IMR-90 (cell line): Measurements from ENCODE around the gene TAS1R1. TPM values are rescaled to one million over a fixed set of nuclear protein-coding genes. Genes with fewer than 3 reads are reported as not detected.

Experiments
- ATAC-seq: fragments of 200-7000 bp; cut with Tn5 transposase; 2 replicates; pipeline ENCODE4 v1.9.1; 2020; ENCODE audit warnings: low read depth, mild to moderate bottlenecking, moderate library complexity
- BruUV-seq: library from RNA; stranded (reverse); fragments of 400-500 nt; replicated peaks from 2 replicates; lab custom pipeline; 2021; lab: Mats Ljungman, UMichigan
- CTCF ChIA-PET: fragments of 300-600 bp; formaldehyde crosslinking; extraction: SDS; loops from one replicate; lab custom pipeline; 2021; ENCODE audit warnings: antibody characterized with exemption; lab: Yijun Ruan, JAX
- POLR2A ChIA-PET: fragments of 300-600 bp; sonication (Branson Sonifier 250); formaldehyde crosslinking; loops from one replicate; lab custom pipeline; 2022; ENCODE audit warnings: antibody characterized with exemption; ENCODE audit not compliant: unreplicated experiment; lab: Charles Lee
- DNase-seq: peaks from one replicate; pipeline ENCODE4 v3.0.0; 2013
- H2AFZ ChIP-seq: replicated peaks from 2 replicates; pipeline ENCODE3; 2013; ENCODE audit warnings: low read length, mild to moderate bottlenecking; ENCODE audit not compliant: poor library complexity
- H2AK5ac ChIP-seq: 2 replicates; pipeline ENCODE4 v1.6.1; 2013; ENCODE audit warnings: low read depth, low read length, inconsistent platforms
- H2AK9ac ChIP-seq: replicated peaks from 2 replicates; pipeline ENCODE3; 2013; ENCODE audit warnings: mild to moderate bottlenecking, low read depth, low read length, moderate library complexity; ENCODE audit not compliant: poor library complexity
- H2BK120ac ChIP-seq: 2 replicates; pipeline ENCODE4 v1.6.1; 2013; ENCODE audit warnings: low read depth, low read length, inconsistent platforms
- H2BK15ac ChIP-seq: 3 replicates; pipeline ENCODE4 v1.6.1; 2013; ENCODE audit warnings: low read depth, low read length, inconsistent platforms
- H2BK20ac ChIP-seq: 2 replicates; pipeline ENCODE4 v1.6.1; 2013; ENCODE audit warnings: low read depth, mild to moderate bottlenecking, inconsistent platforms, low read length, moderate library complexity
- H2BK5ac ChIP-seq: 2 replicates; pipeline ENCODE4 v1.6.1; 2013; ENCODE audit warnings: mild to moderate bottlenecking, low read depth, low read length, inconsistent platforms; ENCODE audit not compliant: poor library complexity, severe bottlenecking
- H3K14ac ChIP-seq: replicated peaks from 2 replicates; pipeline ENCODE4 v1.6.1; 2013; ENCODE audit warnings: low read depth, low read length, inconsistent platforms
- H3K18ac ChIP-seq: 2 replicates; pipeline ENCODE4 v1.6.1; 2013; ENCODE audit warnings: low read depth, low read length, control low read depth
- H3K23ac ChIP-seq: 2 replicates; pipeline ENCODE4 v1.6.1; 2013; ENCODE audit warnings: low read depth, low read length, inconsistent platforms
- H3K27ac ChIP-seq: 2 replicates; pipeline ENCODE4 v1.5.1; 2013; ENCODE audit warnings: mild to moderate bottlenecking, control low read depth, low read length; ENCODE audit not compliant: insufficient read depth
- H3K27me3 ChIP-seq: 2 replicates; pipeline ENCODE4 v1.6.1; 2013; ENCODE audit warnings: low read length; ENCODE audit not compliant: control insufficient read depth, insufficient read depth
- H3K36me3 ChIP-seq: 2 replicates; pipeline ENCODE4 v1.6.1; 2013; ENCODE audit warnings: low read length, mixed read lengths; ENCODE audit not compliant: control insufficient read depth, insufficient read depth
- H3K4ac ChIP-seq: 2 replicates; pipeline ENCODE4 v1.6.1; 2013; ENCODE audit warnings: low read depth, low read length, inconsistent platforms
- H3K4me1 ChIP-seq: 2 replicates; pipeline ENCODE4 v1.6.1; 2013; ENCODE audit warnings: low read length, mixed read lengths; ENCODE audit not compliant: control insufficient read depth, insufficient read depth
- H3K4me2 ChIP-seq: 2 replicates; pipeline ENCODE4 v1.6.1; 2013; ENCODE audit warnings: low read depth, mild to moderate bottlenecking, control low read depth, low read length, moderate library complexity
- H3K4me3 ChIP-seq: 2 replicates; pipeline ENCODE4 v1.5.1; 2013; ENCODE audit warnings: low read depth, mild to moderate bottlenecking, control low read depth, low read length, moderate library complexity; ENCODE audit not compliant: insufficient read depth
- H3K56ac ChIP-seq: 2 replicates; pipeline ENCODE4 v1.6.1; 2013; ENCODE audit warnings: low read length, inconsistent platforms; ENCODE audit not compliant: insufficient read depth; ENCODE audit errors: extremely low read depth
- H3K79me1 ChIP-seq, 2 experiments: 2 replicates each; pipeline ENCODE4 v1.6.1; 2013; ENCODE audit warnings: low read length in 2 of 2, inconsistent platforms in 1 of 2, low read depth in 1 of 2
- H3K9ac ChIP-seq: 2 replicates; pipeline ENCODE4 v1.6.1; 2013; ENCODE audit warnings: low read depth, low read length, control low read depth
- H3K9me1 ChIP-seq: 2 replicates; pipeline ENCODE4 v1.6.1; 2013; ENCODE audit warnings: low read length, inconsistent platforms; ENCODE audit not compliant: insufficient read depth
- H3K9me3 ChIP-seq: 2 replicates; pipeline ENCODE4 v1.6.1; 2013; ENCODE audit warnings: low read length; ENCODE audit not compliant: control insufficient read depth, insufficient read depth
- H4K20me1 ChIP-seq: 2 replicates; pipeline ENCODE4 v1.6.1; 2013; ENCODE audit warnings: low read length, inconsistent platforms; ENCODE audit not compliant: insufficient read depth
- H4K5ac ChIP-seq: 2 replicates; pipeline ENCODE4 v1.6.1; 2013; ENCODE audit warnings: mild to moderate bottlenecking, low read depth, low read length, control low read depth
- H4K8ac ChIP-seq, 2 experiments: 2 replicates each; pipeline ENCODE4 v1.6.1; 2013; ENCODE audit warnings: low read depth in 2 of 2, low read length in 2 of 2, control low read depth in 1 of 2, inconsistent platforms in 1 of 2
- H4K91ac ChIP-seq: 2 replicates; pipeline ENCODE4 v1.6.1; 2013; ENCODE audit warnings: low read depth, low read length, inconsistent platforms; ENCODE audit not compliant: insufficient read depth
- CHD1 ChIP-seq: IDR thresholded peaks from 2 replicates; pipeline ENCODE4 v1.6.1; 2012; ENCODE audit warnings: low read depth, low read length, improper control_type of control experiment
- MAZ ChIP-seq: IDR thresholded peaks from 2 replicates; pipeline ENCODE4 v1.6.1; 2012; ENCODE audit warnings: low read depth, mild to moderate bottlenecking, low read length, improper control_type of control experiment, moderate library complexity, borderline replicate concordance
- NFE2L2 ChIP-seq: fragments of 150-350 bp; IDR thresholded peaks from 2 replicates; pipeline ENCODE4 v1.6.1; 2016; ENCODE audit warnings: low read depth, mild to moderate bottlenecking, low read length
- POLR2A ChIP-seq: IDR thresholded peaks from 2 replicates; pipeline ENCODE4 v1.6.1; 2012; ENCODE audit warnings: mild to moderate bottlenecking, low read depth, low read length
- RAD21 ChIP-seq: IDR thresholded peaks from 2 replicates; pipeline ENCODE4 v1.6.1; 2012; ENCODE audit warnings: low read length, improper control_type of control experiment
- RCOR1 ChIP-seq: IDR thresholded peaks from 2 replicates; pipeline ENCODE4 v1.6.1; 2012; ENCODE audit warnings: mild to moderate bottlenecking, low read length, improper control_type of control experiment; ENCODE audit not compliant: insufficient replicate concordance
- RFX5 ChIP-seq: IDR thresholded peaks from 2 replicates; pipeline ENCODE4 v1.8.0; 2012; ENCODE audit warnings: low read depth, mild to moderate bottlenecking, low read length, moderate library complexity
- WGBS, 2 experiments: methylation state at CpG; one replicate each; pipeline versions ENCODE4 v1.1.5 to v1.1.7; 2013; ENCODE audit warnings: missing lambda C conversion rate in 2 of 2; ENCODE audit not compliant: insufficient read length in 1 of 2; ENCODE audit errors: extremely low coverage in 2 of 2; 5-methylcytosine and 5-hydroxymethylcytosine counted together
- dilution Hi-C: fragments of 300-500 bp; cut with HindIII; formaldehyde crosslinking; loops from one replicate; pipeline ENCODE4 v1.14.3; 2018; ENCODE audit warnings: low sequenced_read_pairs; ENCODE audit not compliant: unreplicated experiment
- in situ Hi-C: fragments of 300-500 bp; cut with MboI; formaldehyde crosslinking; loops from 3 replicates; pipeline ENCODE4 v1.14.3; 2019; ENCODE audit warnings: low sequenced_read_pairs, inconsistent platforms, mixed read lengths
- intact Hi-C: fragments of 100-400 bp; cut with micrococcal nuclease; formaldehyde crosslinking; loops from 2 replicates; pipeline ENCODE4 v1.10.0; 2022
- polyA plus RNA-seq, 3 experiments: library from polyadenylated mRNA; depleted of rRNA; stranded (reverse); fragments of >200 nt; gene quantifications; 2 replicates each; pipeline ENCODE4 v1.2.3, GENCODE V29; 2012; ENCODE audit warnings: low replicate concordance in 1 of 3
- total RNA-seq: library from RNA; depleted of rRNA; stranded (reverse); fragments of >200 nt; gene quantifications from 2 replicates; pipeline ENCODE4 v1.2.3, GENCODE V29; 2012
- TF ChIP-seq, protein P1 (sequence below): fragments of 150-350 bp; IDR thresholded peaks from 2 replicates; pipeline ENCODE4 v1.6.1; 2017; ENCODE audit warnings: mild to moderate bottlenecking, antibody characterized with exemption, low read length, low read depth

The TAS1R1 gene
- total and polyA plus RNA-seq, 2 of the 4 experiments (the other 2 are of a cell fraction), result 0.05 TPM; not detected in 1

DNA sequence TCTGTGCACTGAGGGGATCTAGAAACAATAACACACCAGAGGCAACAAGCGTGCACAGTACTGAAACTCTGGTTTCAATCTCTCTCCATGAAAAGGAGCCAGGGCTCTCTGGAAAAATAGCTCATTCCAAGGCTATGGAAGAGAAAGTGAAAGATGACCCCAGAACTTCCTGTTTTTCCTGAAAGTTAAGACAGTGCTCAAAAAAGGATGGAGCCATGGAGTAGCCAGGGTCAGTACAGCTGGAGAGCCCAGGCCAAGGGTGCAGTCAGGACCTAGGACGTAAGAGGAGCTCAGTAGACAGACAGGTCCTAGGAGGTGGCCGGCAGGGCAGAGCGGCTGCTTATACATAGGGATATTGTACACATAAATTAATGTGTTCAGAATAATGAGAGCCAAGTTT is 19.9 kb upstream of the TAS1R1 start:
- Histone ChIP-seq H3K23ac (no peak overlapping the region), H3K4me3 (no peak overlapping the region), H3K4me2 (no peak overlapping the region), H4K91ac (no peak overlapping the region), H3K27ac (no peak overlapping the region), H3K4me1 (no peaks in the 10 kb centered on the region), H2AFZ (no peak overlapping the region), H2BK15ac (no peak overlapping the region), H3K79me1 (peaks cover 13 to 18% of the 10 kb centered on the region in 2 experiments; a peak in 3 of 4 replicates), H3K18ac (no peak overlapping the region), H3K9ac (no peak overlapping the region), H3K4ac (no peak overlapping the region), H2AK9ac (no peak overlapping the region), H4K20me1 (peaks cover 23% of the 10 kb centered on the region), H2BK20ac (no peak overlapping the region), H2BK120ac (no peak overlapping the region), H4K5ac (no peak overlapping the region), H3K56ac (no peak overlapping the region), H3K36me3 (peaks cover 33% of the 10 kb centered on the region), H3K9me3 (no peaks in the 10 kb centered on the region), H3K14ac (no peak overlapping the region), H2BK5ac (no peak overlapping the region), H2AK5ac (no peak overlapping the region), H3K9me1 (peaks cover 7% of the 10 kb centered on the region; the same call in 1 of the 2 replicates), H4K8ac (no peak overlapping the region), H3K27me3 (no peaks in the 10 kb centered on the region)
- POLR2A ChIA-PET, result no interaction called here
- in situ Hi-C loops (no loop called here), dilution Hi-C loops (no loop called here), intact Hi-C loops (no loop called here)
- TF ChIP-seq RFX5 (no peak), NFE2L2 (no peak), POLR2A (no peak), RAD21 (no peak), MAZ (no peak), RCOR1 (no peak), CHD1 (no peak)
- TF ChIP-seq, protein P1, sequence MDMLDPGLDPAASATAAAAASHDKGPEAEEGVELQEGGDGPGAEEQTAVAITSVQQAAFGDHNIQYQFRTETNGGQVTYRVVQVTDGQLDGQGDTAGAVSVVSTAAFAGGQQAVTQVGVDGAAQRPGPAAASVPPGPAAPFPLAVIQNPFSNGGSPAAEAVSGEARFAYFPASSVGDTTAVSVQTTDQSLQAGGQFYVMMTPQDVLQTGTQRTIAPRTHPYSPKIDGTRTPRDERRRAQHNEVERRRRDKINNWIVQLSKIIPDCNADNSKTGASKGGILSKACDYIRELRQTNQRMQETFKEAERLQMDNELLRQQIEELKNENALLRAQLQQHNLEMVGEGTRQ, result no peak
- no peak for ATAC-seq
- CTCF ChIA-PET, result interaction anchor here (2.4 kb wide), 1 partner anchor 12 kb away, joined by 6 read pairs; no protein-coding TSS in a partner anchor
- no peak for DNase-seq
- no TSS peak for BruUV-seq
- no CpG with 5 or more reads among the region's 4 CpGs for WGBS, 2 experiments
